HG03558 (cell line): ENCODE data around the gene MAN2A2.
"Not testable (repeated sequence)": the region's sequence is repeated elsewhere in the genome, so short reads cannot be mapped to it uniquely, and the experiment has no call there.

Experiments used
- ATAC-seq: cut with Tn5 transposase; IDR thresholded peaks from one replicate; pipeline ENCODE4 v1.9.1; 2021; ENCODE audit warnings: moderate number of reproducible peaks; ENCODE audit not compliant: unreplicated experiment; ENCODE audit errors: extremely low read depth

MAN2A2 gene

GRCh38 chr15:90882781-90883525 is 20.1 kb upstream of the MAN2A2 start:
- no peak for ATAC-seq

GRCh38 chr15:90883526-90883975 is 19.6 kb upstream of the MAN2A2 start:
- ATAC-seq = no peak

GRCh38 chr15:90883976-90884718 is 19.0 kb upstream of the MAN2A2 start, which contains the start of gene FES:
TSS of gene FES (plus strand) at chr15:90884504. CDS start at chr15:90885046, 542 bp downstream.
- ATAC-seq = no peak

- ATAC-seq = no peak
These were observed 18.2 kb upstream of the MAN2A2 start for GRCh38 chr15:90884719-90885431.

GRCh38 chr15:90885432-90886290 is 17.4 kb upstream of the MAN2A2 start:
- ATAC-seq = no peak

- ATAC-seq = no peak
These were observed 16.8 kb upstream of the MAN2A2 start for GRCh38 chr15:90886291-90886614.

GRCh38 chr15:90887037-90887481 is 16.0 kb upstream of the MAN2A2 start:
- ATAC-seq = no peak

GRCh38 chr15:90889313-90889730 is 13.8 kb upstream of the MAN2A2 start:
- no peak for ATAC-seq

- no peak for ATAC-seq
These were observed 13.2 kb upstream of the MAN2A2 start for GRCh38 chr15:90889736-90890456.

- no peak for ATAC-seq
These were observed 12.3 kb upstream of the MAN2A2 start for GRCh38 chr15:90890839-90891238.

GRCh38 chr15:90891346-90891949 is 11.7 kb upstream of the MAN2A2 start:
- ATAC-seq = no peak

- no peak for ATAC-seq
These were observed 11.1 kb upstream of the MAN2A2 start for GRCh38 chr15:90892023-90892422.

GRCh38 chr15:90892498-90893174 is 10.5 kb upstream of the MAN2A2 start:
- ATAC-seq = no peak

GRCh38 chr15:90893175-90894090 is 9.7 kb upstream of the MAN2A2 start:
- no peak for ATAC-seq

GRCh38 chr15:90895571-90896117 is 7.5 kb upstream of the MAN2A2 start:
- no peak for ATAC-seq

- ATAC-seq = not testable (repeated sequence)
These were observed 5.9 kb upstream of the MAN2A2 start for GRCh38 chr15:90897131-90897655.
